ENCODE data around the gene BCAR3. TPM values are rescaled to one million over a fixed set of nuclear protein-coding genes. Genes with fewer than 3 reads are reported as not detected.

Gene BCAR3
- total RNA-seq, 1 experiment from 2014 or later: 9.3 TPM

DNA sequence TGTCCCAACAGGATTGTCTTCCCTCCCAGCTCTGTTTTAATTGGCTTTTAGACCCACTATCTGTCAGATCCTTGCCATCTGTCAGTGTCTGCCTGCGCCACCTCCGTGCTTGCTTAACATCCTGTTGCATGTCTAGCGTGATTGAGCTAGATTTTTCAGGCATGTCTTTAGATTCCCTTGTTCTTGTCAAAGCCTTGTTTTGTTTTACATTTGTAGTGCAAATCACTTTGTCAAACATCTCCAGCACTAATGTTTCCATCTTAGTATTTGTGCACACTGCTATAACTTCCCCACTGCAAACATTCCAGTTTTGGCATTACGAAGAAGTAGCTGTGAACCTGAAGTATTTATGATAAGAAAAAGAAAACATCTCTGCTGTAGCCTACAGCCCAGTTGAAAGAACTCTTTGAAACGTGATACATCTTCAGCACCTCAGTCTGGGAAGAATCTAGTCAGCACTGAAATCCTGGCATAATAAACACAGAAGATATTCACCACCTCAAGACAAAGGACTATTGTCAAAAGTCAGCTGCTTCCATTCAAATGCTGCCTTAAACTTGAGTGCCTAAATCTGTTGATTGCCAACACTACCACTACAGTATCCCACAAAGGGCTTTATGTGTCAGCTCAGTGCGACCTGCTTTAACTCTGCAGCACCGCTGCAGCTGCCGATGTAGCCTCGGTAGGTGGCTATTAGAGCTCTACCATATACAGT lies 128.7 kb downstream of the BCAR3 start:
- TF ChIP-seq, protein P1, sequence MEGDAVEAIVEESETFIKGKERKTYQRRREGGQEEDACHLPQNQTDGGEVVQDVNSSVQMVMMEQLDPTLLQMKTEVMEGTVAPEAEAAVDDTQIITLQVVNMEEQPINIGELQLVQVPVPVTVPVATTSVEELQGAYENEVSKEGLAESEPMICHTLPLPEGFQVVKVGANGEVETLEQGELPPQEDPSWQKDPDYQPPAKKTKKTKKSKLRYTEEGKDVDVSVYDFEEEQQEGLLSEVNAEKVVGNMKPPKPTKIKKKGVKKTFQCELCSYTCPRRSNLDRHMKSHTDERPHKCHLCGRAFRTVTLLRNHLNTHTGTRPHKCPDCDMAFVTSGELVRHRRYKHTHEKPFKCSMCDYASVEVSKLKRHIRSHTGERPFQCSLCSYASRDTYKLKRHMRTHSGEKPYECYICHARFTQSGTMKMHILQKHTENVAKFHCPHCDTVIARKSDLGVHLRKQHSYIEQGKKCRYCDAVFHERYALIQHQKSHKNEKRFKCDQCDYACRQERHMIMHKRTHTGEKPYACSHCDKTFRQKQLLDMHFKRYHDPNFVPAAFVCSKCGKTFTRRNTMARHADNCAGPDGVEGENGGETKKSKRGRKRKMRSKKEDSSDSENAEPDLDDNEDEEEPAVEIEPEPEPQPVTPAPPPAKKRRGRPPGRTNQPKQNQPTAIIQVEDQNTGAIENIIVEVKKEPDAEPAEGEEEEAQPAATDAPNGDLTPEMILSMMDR (IDR thresholded peaks at IDR 0.05; ENCODE audit: insufficient read depth in 1 of 2, low read depth in 1 of 2, low read length in 1 of 2, severe bottlenecking in 1 of 2, unreplicated experiment in 1 of 2): no peak
- peak in 1 of 2 experiments; percentile 11 for DNase-seq
- intact Hi-C loops (cut with micrococcal nuclease; ENCODE audit: unreplicated experiment): loop anchor here (10.0 kb wide), 1 partner anchor 108 kb away; the partner anchor contains the start of gene FNBP1L
- no peaks in the 10 kb centered on the region for H3K9me3 ChIP-seq
- Mint-ChIP-seq H3K9me3 (ENCODE audit: unreplicated experiment) (no peaks in the 10 kb centered on the region), H3K27me3 (ENCODE audit: insufficient read depth, unreplicated experiment) (no peaks in the 10 kb centered on the region), H3K36me3 (ENCODE audit: insufficient read depth, unreplicated experiment) (peaks cover 47% of the 10 kb centered on the region), H3K4me1 (ENCODE audit: low read depth, unreplicated experiment) (peaks cover 32% of the 10 kb centered on the region), H3K4me3 (ENCODE audit: unreplicated experiment) (no peak overlapping the region), H3K27ac (ENCODE audit: unreplicated experiment) (no peak overlapping the region)
- H3K27me3 ChIP-seq (replicated peaks; ENCODE audit: control insufficient read depth, insufficient read depth, low read length): no peaks in the 10 kb centered on the region
- H3K36me3 ChIP-seq (ENCODE audit: control insufficient read depth, insufficient read depth, low read length): no peaks in the 10 kb centered on the region
- POLR2A ChIA-PET: interaction anchor here (0.6 to 0.9 kb wide), 2 partner anchors 32 to 570 kb away, joined by 3 to 4 read pairs; no protein-coding TSS in a partner anchor
- BruUV-seq (replicated peaks): no TSS peak
- H3K4me1 ChIP-seq: peaks cover 17% of the 10 kb centered on the region
- H3K4me3 ChIP-seq (ENCODE audit: low read depth, low read length): no peak overlapping the region
- CTCF ChIA-PET: no interaction called here

DNA sequence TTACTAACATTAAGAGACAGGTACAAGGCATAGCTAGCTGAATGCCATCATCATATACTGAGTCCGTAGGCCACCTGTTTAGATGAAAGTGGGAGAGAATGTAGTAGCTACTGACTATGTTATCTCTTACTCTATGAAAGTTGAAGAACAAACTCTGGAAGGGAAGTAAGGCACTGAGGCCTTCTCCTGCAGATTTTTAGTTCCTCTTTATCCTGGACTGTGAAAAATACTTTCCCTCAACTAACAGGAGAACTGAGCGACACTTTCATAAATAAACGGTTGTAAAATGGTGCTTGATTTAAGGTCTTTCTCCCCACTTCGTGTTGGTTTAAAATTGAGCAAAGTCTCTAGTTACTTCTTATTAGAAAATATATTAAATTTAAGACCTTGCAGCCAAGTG lies 131.8 kb downstream of the BCAR3 start:
- ChIA-PET POLR2A (no interaction called here), CTCF (no interaction called here)
- no peak overlapping the region for H3K27ac Mint-ChIP-seq (ENCODE audit: unreplicated experiment)
- H3K4me3 ChIP-seq (ENCODE audit: low read depth, low read length): no peak overlapping the region
- no peaks in the 10 kb centered on the region for H3K27me3 Mint-ChIP-seq (ENCODE audit: insufficient read depth, unreplicated experiment)
- BruUV-seq (replicated peaks): no TSS peak
- intact Hi-C loops (cut with micrococcal nuclease; ENCODE audit: unreplicated experiment): loop anchor here (10.0 kb wide), 1 partner anchor 105 kb away; the partner anchor contains the start of gene FNBP1L
- no peak for DNase-seq
- no peak overlapping the region for H3K4me3 Mint-ChIP-seq (ENCODE audit: unreplicated experiment)
- peaks cover 25% of the 10 kb centered on the region for H3K4me1 Mint-ChIP-seq (ENCODE audit: low read depth, unreplicated experiment)
- H3K9me3 ChIP-seq: no peaks in the 10 kb centered on the region
- H3K36me3 ChIP-seq (ENCODE audit: control insufficient read depth, insufficient read depth, low read length): no peaks in the 10 kb centered on the region
- no peaks in the 10 kb centered on the region for H3K9me3 Mint-ChIP-seq (ENCODE audit: unreplicated experiment)
- TF ChIP-seq, protein P1 (IDR thresholded peaks at IDR 0.05; ENCODE audit: insufficient read depth in 1 of 2, low read depth in 1 of 2, low read length in 1 of 2, severe bottlenecking in 1 of 2, unreplicated experiment in 1 of 2): no peak
- H3K4me1 ChIP-seq: peaks cover 13% of the 10 kb centered on the region
- H3K27me3 ChIP-seq (replicated peaks; ENCODE audit: control insufficient read depth, insufficient read depth, low read length): no peaks in the 10 kb centered on the region
- H3K36me3 Mint-ChIP-seq (ENCODE audit: insufficient read depth, unreplicated experiment): peaks cover 45% of the 10 kb centered on the region

DNA sequence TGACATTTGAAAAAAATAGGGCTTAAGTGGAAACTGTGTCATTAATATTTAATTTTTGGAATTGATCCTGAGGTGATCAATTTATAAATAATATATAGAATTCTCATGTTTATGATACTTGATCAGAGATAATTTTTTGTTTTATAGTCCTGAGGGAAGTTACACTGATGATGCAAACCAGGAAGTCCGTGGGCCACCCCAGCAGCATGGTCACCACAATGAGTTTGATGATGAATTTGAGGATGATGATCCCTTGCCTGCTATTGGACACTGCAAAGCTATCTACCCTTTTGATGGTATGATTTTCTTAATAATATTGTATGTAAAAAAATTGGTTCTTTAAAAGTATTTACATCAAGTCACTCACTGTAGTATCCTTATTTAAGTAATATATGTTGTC lies 132.5 kb downstream of the BCAR3 start:
- Histone ChIP-seq H3K9me3 (no peaks in the 10 kb centered on the region), H3K27me3 (replicated peaks; ENCODE audit: control insufficient read depth, insufficient read depth, low read length) (no peaks in the 10 kb centered on the region), H3K4me1 (peaks cover 6% of the 10 kb centered on the region; the same call in 1 of the 2 replicates), H3K36me3 (ENCODE audit: control insufficient read depth, insufficient read depth, low read length) (no peaks in the 10 kb centered on the region), H3K4me3 (ENCODE audit: low read depth, low read length) (no peak overlapping the region)
- ChIA-PET CTCF (no interaction called here), POLR2A (no interaction called here)
- no peak for DNase-seq
- Mint-ChIP-seq H3K9me3 (ENCODE audit: unreplicated experiment) (no peaks in the 10 kb centered on the region), H3K27me3 (ENCODE audit: insufficient read depth, unreplicated experiment) (no peaks in the 10 kb centered on the region), H3K27ac (ENCODE audit: unreplicated experiment) (no peak overlapping the region), H3K4me1 (ENCODE audit: low read depth, unreplicated experiment) (peaks cover 22% of the 10 kb centered on the region), H3K36me3 (ENCODE audit: insufficient read depth, unreplicated experiment) (peaks cover 43% of the 10 kb centered on the region), H3K4me3 (ENCODE audit: unreplicated experiment) (no peak overlapping the region)
- TF ChIP-seq, protein P1 (IDR thresholded peaks at IDR 0.05; ENCODE audit: insufficient read depth in 1 of 2, low read depth in 1 of 2, low read length in 1 of 2, severe bottlenecking in 1 of 2, unreplicated experiment in 1 of 2): no peak
- BruUV-seq (replicated peaks): no TSS peak
- intact Hi-C loops (cut with micrococcal nuclease; ENCODE audit: unreplicated experiment): no loop called here

Measured in Caco-2 (cell line).